SH-SY5Y (cell line): Measurements from ENCODE around the gene CREBBP.

Experiments used
- GATA2 ChIP-seq: IDR thresholded peaks from 2 replicates; pipeline ENCODE4 v1.6.1; 2011; ENCODE audit warnings: mild to moderate bottlenecking, low read depth, low read length
- GATA3 ChIP-seq: IDR thresholded peaks from 2 replicates; pipeline ENCODE4 v1.6.1; 2011; ENCODE audit warnings: low read depth, mild to moderate bottlenecking, low read length, moderate library complexity

GRCh38 chr16:3739636-3740035 lies 140.9 kb downstream of the CREBBP start:
- TF ChIP-seq GATA2 (no peak), GATA3 (no peak)
